Activated CD8-positive, alpha-beta T cell treated with anti-CD3 and anti-CD28 coated beads for 36 hours (primary cell): Measurements from ENCODE around the gene PILRA. TPM values are rescaled to one million over a fixed set of nuclear protein-coding genes. Genes with fewer than 3 reads are reported as not detected.
"Not testable (repeated sequence)": the region's sequence is repeated elsewhere in the genome, so short reads cannot be mapped to it uniquely, and the experiment has no call there.

ENCODE experiments used
- ATAC-seq: fragments of 200-7000 bp; cut with Tn5 transposase; one replicate; pipeline ENCODE4 v1.10.0; 2021; ENCODE audit warnings: mild to moderate bottlenecking, moderate library complexity
- CTCF ChIA-PET: fragments of 350-600 bp; sonication (Branson Sonifier 250); formaldehyde crosslinking; loops from one replicate; lab custom pipeline; 2021; ENCODE audit warnings: antibody characterized with exemption; lab: Charles Lee
- POLR2A ChIA-PET: fragments of 350-600 bp; sonication (Branson Sonifier 250); formaldehyde crosslinking; loops from one replicate; lab custom pipeline; 2021; ENCODE audit warnings: antibody characterized with exemption; lab: Charles Lee
- DNase-seq: peaks from one replicate; pipeline ENCODE4 v3.0.0-alpha.2; 2020
- H3K27ac Mint-ChIP-seq: one replicate; pipeline ENCODE4 v1.8.0; 2021; ENCODE audit warnings: mild to moderate bottlenecking, mixed read lengths
- H3K27me3 Mint-ChIP-seq: one replicate; pipeline ENCODE4 v1.8.0; 2021; ENCODE audit warnings: mixed read lengths
- H3K36me3 Mint-ChIP-seq: one replicate; pipeline ENCODE4 v1.8.0; 2021; ENCODE audit warnings: low read depth, mixed read lengths
- H3K4me1 Mint-ChIP-seq: one replicate; pipeline ENCODE4 v1.8.0; 2021; ENCODE audit warnings: low read depth, mixed read lengths
- H3K4me3 Mint-ChIP-seq: one replicate; pipeline ENCODE4 v1.8.0; 2021; ENCODE audit warnings: mild to moderate bottlenecking, moderate library complexity, mixed read lengths
- H3K9me3 Mint-ChIP-seq: one replicate; pipeline ENCODE4 v1.8.0; 2021; ENCODE audit warnings: mixed read lengths
- intact Hi-C: fragments of 100-400 bp; cut with micrococcal nuclease; formaldehyde crosslinking; loops from one replicate; pipeline ENCODE4 v1.10.0; 2022
- total RNA-seq, 2 experiments: library from RNA; stranded (reverse); gene quantifications; one replicate each; pipeline ENCODE4 v1.2.3, GENCODE V29; 2021
- TF ChIP-seq, protein P1 (sequence below): fragments of 200-600 bp; IDR thresholded peaks from one replicate; pipeline ENCODE4 v1.8.0; 2022; ENCODE audit warnings: antibody characterized with exemption, mild to moderate bottlenecking

Gene PILRA
- total RNA-seq, 2 experiments from 2014 or later = 5.8 to 6.6 TPM

DNA sequence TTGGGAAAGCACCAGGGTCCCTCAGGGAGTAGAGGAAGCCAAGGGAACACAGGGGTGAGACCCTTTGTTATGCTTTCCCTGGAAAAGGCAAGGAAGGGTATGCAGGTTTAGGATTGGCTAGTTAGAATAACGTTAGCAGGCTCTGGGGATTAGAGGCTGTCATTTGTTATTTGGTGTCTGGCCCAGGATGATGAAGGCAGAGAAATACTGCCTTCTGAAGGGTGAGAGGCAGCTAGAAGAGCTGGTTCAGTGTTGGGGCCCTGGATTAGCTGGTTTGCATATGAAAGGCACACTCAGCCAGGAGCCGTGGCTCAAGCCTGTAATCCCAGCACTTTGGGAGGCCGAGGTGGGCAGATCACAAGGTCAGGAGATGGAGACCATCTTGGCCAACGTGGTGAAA lies 3.0 kb upstream of the PILRA start:
- DNase-seq (no peak), ATAC-seq (no peak)
- Mint-ChIP-seq H3K36me3 (peaks cover 13% of the 10 kb centered on the region), H3K4me3 (no peak overlapping the region), H3K9me3 (no peaks in the 10 kb centered on the region), H3K27me3 (no peaks in the 10 kb centered on the region), H3K27ac (peak overlapping the region; percentile 30), H3K4me1 (peaks cover 54% of the 10 kb centered on the region)
- TF ChIP-seq, protein P1, sequence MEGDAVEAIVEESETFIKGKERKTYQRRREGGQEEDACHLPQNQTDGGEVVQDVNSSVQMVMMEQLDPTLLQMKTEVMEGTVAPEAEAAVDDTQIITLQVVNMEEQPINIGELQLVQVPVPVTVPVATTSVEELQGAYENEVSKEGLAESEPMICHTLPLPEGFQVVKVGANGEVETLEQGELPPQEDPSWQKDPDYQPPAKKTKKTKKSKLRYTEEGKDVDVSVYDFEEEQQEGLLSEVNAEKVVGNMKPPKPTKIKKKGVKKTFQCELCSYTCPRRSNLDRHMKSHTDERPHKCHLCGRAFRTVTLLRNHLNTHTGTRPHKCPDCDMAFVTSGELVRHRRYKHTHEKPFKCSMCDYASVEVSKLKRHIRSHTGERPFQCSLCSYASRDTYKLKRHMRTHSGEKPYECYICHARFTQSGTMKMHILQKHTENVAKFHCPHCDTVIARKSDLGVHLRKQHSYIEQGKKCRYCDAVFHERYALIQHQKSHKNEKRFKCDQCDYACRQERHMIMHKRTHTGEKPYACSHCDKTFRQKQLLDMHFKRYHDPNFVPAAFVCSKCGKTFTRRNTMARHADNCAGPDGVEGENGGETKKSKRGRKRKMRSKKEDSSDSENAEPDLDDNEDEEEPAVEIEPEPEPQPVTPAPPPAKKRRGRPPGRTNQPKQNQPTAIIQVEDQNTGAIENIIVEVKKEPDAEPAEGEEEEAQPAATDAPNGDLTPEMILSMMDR = no peak
- POLR2A ChIA-PET = no interaction called here
- CTCF ChIA-PET = interaction anchor here (0.9 kb wide), 1 partner anchor 38 kb away, joined by 5 read pairs; no protein-coding TSS in a partner anchor
- intact Hi-C loops = no loop called here

- peak overlapping the region; percentile 95 for H3K27ac Mint-ChIP-seq
- ChIA-PET POLR2A (interaction anchor here (0.8 to 1.1 kb wide), 2 partner anchors 9 to 12 kb away, joined by 3 read pairs; no protein-coding TSS in a partner anchor), CTCF (interaction anchor here (0.9 kb wide), 1 partner anchor 37 kb away, joined by 5 read pairs; no protein-coding TSS in a partner anchor)
- no peaks in the 10 kb centered on the region for H3K9me3 Mint-ChIP-seq
- ATAC-seq = no peak
- no peak overlapping the region for H3K4me3 Mint-ChIP-seq
- TF ChIP-seq, protein P1 = no peak
- H3K4me1 Mint-ChIP-seq = peaks cover 50% of the 10 kb centered on the region
- peaks cover 10% of the 10 kb centered on the region for H3K36me3 Mint-ChIP-seq
- no peak for DNase-seq
- intact Hi-C loops = no loop called here
- H3K27me3 Mint-ChIP-seq = no peaks in the 10 kb centered on the region
These were observed 2.5 kb upstream of the PILRA start for GRCh38 chr7:100370746-100371145.

GRCh38 chr7:100371561-100372171 lies 1.6 kb upstream of the PILRA start:
- TF ChIP-seq, protein P1 = no peak
- Mint-ChIP-seq H3K36me3 (peaks cover 10% of the 10 kb centered on the region), H3K4me3 (no peak overlapping the region), H3K9me3 (no peaks in the 10 kb centered on the region), H3K27me3 (no peaks in the 10 kb centered on the region), H3K27ac (peak overlapping the region; percentile 95), H3K4me1 (peaks cover 41% of the 10 kb centered on the region)
- POLR2A ChIA-PET = interaction anchor here (0.8 to 1.1 kb wide), 2 partner anchors 10 to 11 kb away, joined by 3 read pairs; no protein-coding TSS in a partner anchor
- DNase-seq (no peak), ATAC-seq (peak; percentile 6)
- intact Hi-C loops = no loop called here
- CTCF ChIA-PET = interaction anchor here (1.6 kb wide), 1 partner anchor 36 kb away, joined by 11 read pairs; no protein-coding TSS in a partner anchor

DNA sequence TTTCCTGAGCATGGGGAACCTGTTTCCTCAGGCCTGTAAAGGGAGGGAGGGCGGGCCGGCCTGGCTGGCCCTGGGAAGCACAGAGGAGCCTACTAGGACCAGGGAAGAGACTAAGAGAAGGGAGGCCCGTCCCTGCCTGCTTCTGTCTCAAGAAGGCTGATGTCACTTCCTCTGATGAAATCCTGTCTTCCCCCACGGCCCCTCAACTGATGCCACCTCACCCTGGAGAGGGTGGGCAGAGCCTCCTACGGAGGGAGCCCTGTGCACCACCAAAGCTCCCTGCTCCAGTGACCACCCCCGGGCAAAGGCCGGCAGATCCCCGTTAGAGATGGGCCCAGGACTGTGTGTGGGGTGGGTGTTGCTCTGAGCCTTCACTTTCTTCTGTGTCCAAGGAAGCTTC lies 1.0 kb upstream of the PILRA start:
- Mint-ChIP-seq H3K4me3 (peak overlapping the region; percentile 34), H3K9me3 (no peaks in the 10 kb centered on the region), H3K36me3 (peaks cover 8% of the 10 kb centered on the region), H3K4me1 (peaks cover 37% of the 10 kb centered on the region), H3K27me3 (no peaks in the 10 kb centered on the region), H3K27ac (peak overlapping the region; percentile 95)
- ChIA-PET POLR2A (interaction anchor here (1.0 kb wide), 1 partner anchor 9 kb away, joined by 3 read pairs; no protein-coding TSS in a partner anchor), CTCF (interaction anchor here (1.6 kb wide), 1 partner anchor 35 kb away, joined by 11 read pairs; no protein-coding TSS in a partner anchor)
- TF ChIP-seq, protein P1 = no peak
- peak; percentile 76 for ATAC-seq
- intact Hi-C loops = no loop called here
- peak; percentile 66 for DNase-seq

GRCh38 chr7:100372694-100373093 lies 593 bp upstream of the PILRA start:
- ChIA-PET POLR2A (interaction anchor here (1.0 kb wide), 1 partner anchor 8 kb away, joined by 3 read pairs; no protein-coding TSS in a partner anchor), CTCF (interaction anchor here (1.6 kb wide), 1 partner anchor 35 kb away, joined by 11 read pairs; no protein-coding TSS in a partner anchor)
- TF ChIP-seq, protein P1 = no peak

DNA sequence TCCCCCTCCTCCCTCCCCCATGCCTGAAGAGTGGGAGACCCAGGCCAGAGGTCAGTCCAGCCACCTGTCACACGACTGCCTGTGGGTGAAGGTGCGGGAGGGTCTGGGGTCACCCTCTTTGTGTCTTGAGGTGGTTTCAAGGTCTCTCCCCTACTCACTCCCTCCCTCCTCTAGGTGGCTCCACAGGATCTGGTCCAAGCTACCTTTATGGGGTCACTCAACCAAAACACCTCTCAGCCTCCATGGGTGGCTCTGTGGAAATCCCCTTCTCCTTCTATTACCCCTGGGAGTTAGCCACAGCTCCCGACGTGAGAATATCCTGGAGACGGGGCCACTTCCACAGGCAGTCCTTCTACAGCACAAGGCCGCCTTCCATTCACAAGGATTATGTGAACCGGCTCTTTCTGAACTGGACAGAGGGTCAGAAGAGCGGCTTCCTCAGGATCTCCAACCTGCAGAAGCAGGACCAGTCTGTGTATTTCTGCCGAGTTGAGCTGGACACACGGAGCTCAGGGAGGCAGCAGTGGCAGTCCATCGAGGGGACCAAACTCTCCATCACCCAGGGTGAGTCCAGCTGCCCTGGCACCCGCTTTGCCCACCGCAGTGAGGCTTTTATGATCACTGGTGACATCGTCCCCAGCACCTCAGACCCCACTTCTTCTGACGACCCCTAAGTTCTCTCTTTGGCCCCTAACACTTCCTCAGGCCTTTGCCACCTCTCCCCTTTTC lies 747 bp downstream of the PILRA start:
- H3K36me3 Mint-ChIP-seq, ATAC-seq, H3K27me3 Mint-ChIP-seq, intact Hi-C loops, DNase-seq, H3K4me3 Mint-ChIP-seq, H3K9me3 Mint-ChIP-seq: not testable (repeated sequence)
- CTCF ChIA-PET = interaction anchor here (0.7 kb wide), 1 partner anchor 34 kb away, joined by 3 read pairs; no protein-coding TSS in a partner anchor
- peaks cover 30% of the 10 kb centered on the region for H3K4me1 Mint-ChIP-seq
- POLR2A ChIA-PET = interaction anchor here (1.2 to 1.3 kb wide), 2 partner anchors 9 to 18 kb away, joined by 3 to 5 read pairs; no protein-coding TSS in a partner anchor
- peak overlapping the region; percentile 50 for H3K27ac Mint-ChIP-seq

More at GRCh38 chr7:100372694-100373093, 593 bp upstream of the PILRA start:
- peaks cover 4% of the 10 kb centered on the region for H3K36me3 Mint-ChIP-seq
- DNase-seq = no peak
- no peaks in the 10 kb centered on the region for H3K9me3 Mint-ChIP-seq
- peak overlapping the region; percentile 34 for H3K4me3 Mint-ChIP-seq
- intact Hi-C loops = no loop called here
- ATAC-seq = peak; percentile 8
- peaks cover 32% of the 10 kb centered on the region for H3K4me1 Mint-ChIP-seq
- peak overlapping the region; percentile 95 for H3K27ac Mint-ChIP-seq
- no peaks in the 10 kb centered on the region for H3K27me3 Mint-ChIP-seq
